H9 (cell line): ENCODE measurements around the gene FBXL16. TPM values are rescaled to one million over a fixed set of nuclear protein-coding genes. Genes with fewer than 3 reads are reported as not detected.

Experiments used
- DNase-seq: peaks from one replicate; pipeline ENCODE4 v3.0.0-alpha.2; 2017
- H2AFZ ChIP-seq: one replicate; pipeline ENCODE4 v1.6.1; 2013; ENCODE audit warnings: mild to moderate bottlenecking, low read length, control low read depth, moderate library complexity
- H2AK5ac ChIP-seq: 2 replicates; pipeline ENCODE4 v1.6.1; 2013; ENCODE audit warnings: low read length, control low read depth, mixed read lengths; ENCODE audit not compliant: insufficient read length
- H2BK120ac ChIP-seq: one replicate; pipeline ENCODE4 v1.6.1; 2013; ENCODE audit warnings: low read depth, mild to moderate bottlenecking, low read length, control low read depth, inconsistent platforms; ENCODE audit not compliant: poor library complexity, severe bottlenecking
- H2BK12ac ChIP-seq: 2 replicates; pipeline ENCODE4 v1.6.1; 2013; ENCODE audit warnings: low read length, control low read depth, mixed read lengths, low read depth; ENCODE audit not compliant: insufficient read length
- H2BK15ac ChIP-seq: 2 replicates; pipeline ENCODE4 v1.6.1; 2013; ENCODE audit warnings: low read depth, low read length, control low read depth
- H2BK20ac ChIP-seq: one replicate; pipeline ENCODE4 v1.6.1; 2013; ENCODE audit warnings: low read depth, mild to moderate bottlenecking, low read length, control low read depth, inconsistent platforms; ENCODE audit not compliant: poor library complexity, severe bottlenecking
- H2BK5ac ChIP-seq: 2 replicates; pipeline ENCODE4 v1.6.1; 2013; ENCODE audit warnings: low read length, control low read depth, mixed read lengths; ENCODE audit not compliant: insufficient read length
- H3K14ac ChIP-seq: 2 replicates; pipeline ENCODE4 v1.6.1; 2013; ENCODE audit warnings: low read length, control low read depth; ENCODE audit not compliant: insufficient read depth
- H3K18ac ChIP-seq: 2 replicates; pipeline ENCODE4 v1.6.1; 2013; ENCODE audit warnings: low read depth, mild to moderate bottlenecking, mixed read lengths, low read length, control low read depth; ENCODE audit not compliant: insufficient read length
- H3K23ac ChIP-seq: 2 replicates; pipeline ENCODE4 v1.6.1; 2013; ENCODE audit warnings: low read length, control low read depth, mixed read lengths, low read depth; ENCODE audit not compliant: insufficient read length
- H3K23me2 ChIP-seq: 2 replicates; pipeline ENCODE4 v1.6.1; 2013; ENCODE audit warnings: low read depth, mild to moderate bottlenecking, mixed read lengths, low read length, control low read depth; ENCODE audit not compliant: insufficient read length, poor library complexity, severe bottlenecking
- H3K27ac ChIP-seq: 2 replicates; pipeline ENCODE4 v1.5.1; 2013; ENCODE audit warnings: low read length, control low read depth, mixed read lengths, low read depth; ENCODE audit not compliant: insufficient read length
- H3K27me3 ChIP-seq: 2 replicates; pipeline ENCODE4 v1.6.1; 2013; ENCODE audit warnings: low read length, control low read depth, inconsistent platforms; ENCODE audit not compliant: insufficient read depth
- H3K4ac ChIP-seq: 2 replicates; pipeline ENCODE4 v1.6.1; 2013; ENCODE audit warnings: low read depth, mild to moderate bottlenecking, control low read depth, inconsistent platforms, low read length, moderate library complexity
- H3K4me1 ChIP-seq: 2 replicates; pipeline ENCODE4 v1.6.1; 2013; ENCODE audit warnings: low read length, control low read depth, inconsistent platforms; ENCODE audit not compliant: insufficient read depth
- H3K4me2 ChIP-seq: 2 replicates; pipeline ENCODE4 v1.6.1; 2013; ENCODE audit warnings: low read length, control low read depth, mixed read lengths; ENCODE audit not compliant: insufficient read length, insufficient read depth
- H3K56ac ChIP-seq: 2 replicates; pipeline ENCODE4 v1.6.1; 2013; ENCODE audit warnings: low read depth, mild to moderate bottlenecking, mixed read lengths, low read length, control low read depth; ENCODE audit not compliant: insufficient read length
- H3K79me1 ChIP-seq: 2 replicates; pipeline ENCODE4 v1.6.1; 2013; ENCODE audit warnings: low read depth, mild to moderate bottlenecking, moderate library complexity, low read length, control low read depth, inconsistent platforms; ENCODE audit not compliant: insufficient read depth, poor library complexity, severe bottlenecking
- H3K79me2 ChIP-seq: 2 replicates; pipeline ENCODE4 v1.6.1; 2013; ENCODE audit warnings: low read length, control low read depth, inconsistent platforms; ENCODE audit not compliant: insufficient read depth
- H3K9ac ChIP-seq: 2 replicates; pipeline ENCODE4 v1.6.1; 2013; ENCODE audit warnings: low read length, control low read depth, mixed read lengths; ENCODE audit not compliant: insufficient read length; ENCODE audit errors: extremely low read depth
- H3K9me3 ChIP-seq: one replicate; pipeline ENCODE4 v1.6.1; 2013; ENCODE audit warnings: low read depth, low read length, inconsistent platforms; ENCODE audit not compliant: control insufficient read depth
- H3T11ph ChIP-seq: one replicate; pipeline ENCODE4 v1.6.1; 2013; ENCODE audit warnings: mild to moderate bottlenecking, low read length, control low read depth, inconsistent platforms
- H4K20me1 ChIP-seq: one replicate; pipeline ENCODE4 v1.6.1; 2013; ENCODE audit not compliant: control insufficient read depth, insufficient read length, insufficient read depth
- H4K5ac ChIP-seq: 2 replicates; pipeline ENCODE4 v1.6.1; 2013; ENCODE audit warnings: low read depth, mild to moderate bottlenecking, mixed read lengths, low read length, control low read depth; ENCODE audit not compliant: insufficient read length
- H4K8ac ChIP-seq: replicated peaks from 2 replicates; pipeline ENCODE4 v1.6.1; 2013; ENCODE audit warnings: low read length, control low read depth, mixed read lengths, low read depth; ENCODE audit not compliant: insufficient read length
- H4K91ac ChIP-seq: 2 replicates; pipeline ENCODE4 v1.6.1; 2013; ENCODE audit warnings: low read depth, mild to moderate bottlenecking, moderate library complexity, mixed read lengths, low read length, control low read depth; ENCODE audit not compliant: insufficient read length
- H3K27ac Mint-ChIP-seq, 3 experiments: 2 replicates in 2 of 3; 3 replicates in 1 of 3; pipeline ENCODE4 v1.8.0; 2020 to 2021; ENCODE audit warnings: mixed read lengths in 3 of 3, mild to moderate bottlenecking in 1 of 3, moderate library complexity in 1 of 3
- H3K27me3 Mint-ChIP-seq: 2 replicates; pipeline ENCODE4 v1.8.0; 2021; ENCODE audit warnings: low read depth, mild to moderate bottlenecking, moderate library complexity, mixed read lengths
- H3K36me3 Mint-ChIP-seq, 3 experiments: 2 replicates in 2 of 3; 3 replicates in 1 of 3; pipeline ENCODE4 v1.8.0; 2020 to 2021; ENCODE audit warnings: low read depth in 3 of 3, mixed read lengths in 3 of 3; ENCODE audit not compliant: insufficient read depth in 1 of 3
- H3K4me1 Mint-ChIP-seq, 2 experiments: 2 replicates each; pipeline ENCODE4 v1.8.0; 2020; ENCODE audit warnings: mixed read lengths in 2 of 2
- H3K4me3 Mint-ChIP-seq, 2 experiments: 2 replicates in 1 of 2; 3 replicates in 1 of 2; pipeline ENCODE4 v1.8.0; 2020 to 2021; ENCODE audit warnings: mild to moderate bottlenecking in 2 of 2, mixed read lengths in 2 of 2, moderate library complexity in 1 of 2
- H3K9me3 Mint-ChIP-seq, 2 experiments: 2 replicates in 1 of 2; 3 replicates in 1 of 2; pipeline ENCODE4 v1.8.0; 2020; ENCODE audit warnings: mild to moderate bottlenecking in 2 of 2, mixed read lengths in 2 of 2, moderate library complexity in 1 of 2
- WGBS: extraction: QIAGEN DNeasy Blood & Tissue Kit; methylation state at CpG from one replicate; pipeline ENCODE4 v1.1.7; 2013; ENCODE audit warnings: missing lambda C conversion rate, low lambda C conversion rate, mixed read lengths; ENCODE audit not compliant: insufficient read length; ENCODE audit errors: extremely low coverage; 5-methylcytosine and 5-hydroxymethylcytosine counted together
- total RNA-seq: library from RNA; stranded (reverse); gene quantifications from 2 replicates; pipeline ENCODE4 v1.2.1, GENCODE V29; 2021
- TF ChIP-seq, protein P1 (sequence below): fragments of 200-600 bp; sonication (generic); conservative IDR thresholded peaks from 3 replicates; pipeline ENCODE4 v1.8.0; 2021; ENCODE audit warnings: antibody characterized with exemption, mild to moderate bottlenecking

FBXL16 gene
- total RNA-seq, 1 experiment from 2014 or later: 9.6 TPM

DNA sequence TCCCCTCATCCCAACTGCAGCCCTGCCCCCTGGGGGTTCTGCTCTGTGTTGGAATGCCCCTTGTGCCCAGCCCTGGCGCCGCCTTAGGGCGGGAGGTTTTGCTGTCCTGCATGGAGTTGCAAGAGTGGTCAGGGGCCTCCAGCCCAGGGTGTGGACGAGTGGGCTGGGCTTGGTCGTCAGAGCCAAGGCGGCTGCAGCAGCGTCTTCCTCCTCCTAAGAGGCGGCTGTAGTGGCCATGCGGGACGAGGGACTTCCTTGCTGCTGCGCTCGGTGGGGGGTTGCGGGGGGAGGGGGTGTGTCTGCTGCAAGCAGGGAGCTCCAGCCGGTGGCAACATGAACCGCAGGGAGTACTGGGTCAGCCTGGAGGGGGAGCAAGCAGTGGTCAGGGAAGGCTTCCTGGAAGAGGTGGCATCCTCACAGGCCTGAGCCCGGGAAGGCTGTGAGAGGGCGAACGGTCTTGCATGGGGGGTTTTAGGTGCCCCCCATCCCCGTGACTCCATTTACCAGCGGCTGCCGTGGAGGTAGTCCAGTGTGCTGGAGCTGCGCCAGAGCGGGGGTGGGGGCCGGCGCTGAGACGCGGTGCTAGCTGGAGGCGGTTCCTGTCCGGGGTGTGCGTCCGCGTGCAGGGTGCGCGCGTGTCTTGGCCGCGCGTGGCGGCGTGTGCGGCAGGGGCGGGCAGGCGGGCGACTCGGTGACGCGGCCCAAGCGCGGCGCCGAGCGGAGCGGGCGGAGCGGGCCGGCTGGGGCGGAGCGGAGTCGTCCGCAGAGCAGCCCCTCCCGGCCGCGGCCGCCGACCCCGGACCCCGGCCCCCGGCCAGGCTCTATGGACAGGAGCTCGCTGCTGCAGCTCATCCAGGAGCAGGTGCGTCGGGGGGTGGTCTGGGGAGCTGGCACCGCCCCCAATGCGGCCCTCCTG lies 30.4 kb downstream of the FBXL16 start, which contains the start of gene RHBDL1:
RHBDL1 (plus strand) TSS at position 704 of the 916 bp plus-strand sequence; CDS start at position 824, 120 bp downstream.
- Histone ChIP-seq H3K14ac (0 out of 2 replicates have a peak within 1 kb of the TSS, but pooled peaks have one; percentile 6), H3K9ac (no peak within 1 kb of the TSS), H2BK15ac (no peak within 1 kb of the TSS), H3T11ph (no peak within 1 kb of the TSS), H3K4me2 (peak within 1 kb of the TSS; percentile 53), H3K56ac (no peak within 1 kb of the TSS), H3K23me2 (peaks cover 9% of the 10 kb centered on the region), H3K4me1 (no peaks in the 10 kb centered on the region), H2BK5ac (no peak within 1 kb of the TSS), H2BK20ac (no peak within 1 kb of the TSS), H4K8ac (no peak within 1 kb of the TSS), H3K79me1 (no peaks in the 10 kb centered on the region), H2BK12ac (no peak within 1 kb of the TSS), H2BK120ac (no peak within 1 kb of the TSS), H3K4ac (no peak within 1 kb of the TSS), H2AFZ (no peak within 1 kb of the TSS), H4K5ac (no peak within 1 kb of the TSS), H4K20me1 (no peaks in the 10 kb centered on the region), H3K27ac (no peak within 1 kb of the TSS), H3K9me3 (no peaks in the 10 kb centered on the region), H2AK5ac (no peak within 1 kb of the TSS), H3K27me3 (no peaks in the 10 kb centered on the region), H3K23ac (no peak within 1 kb of the TSS), H3K18ac (no peak within 1 kb of the TSS), H3K79me2 (no peaks in the 10 kb centered on the region), H4K91ac (no peak within 1 kb of the TSS)
- TF ChIP-seq, protein P1, sequence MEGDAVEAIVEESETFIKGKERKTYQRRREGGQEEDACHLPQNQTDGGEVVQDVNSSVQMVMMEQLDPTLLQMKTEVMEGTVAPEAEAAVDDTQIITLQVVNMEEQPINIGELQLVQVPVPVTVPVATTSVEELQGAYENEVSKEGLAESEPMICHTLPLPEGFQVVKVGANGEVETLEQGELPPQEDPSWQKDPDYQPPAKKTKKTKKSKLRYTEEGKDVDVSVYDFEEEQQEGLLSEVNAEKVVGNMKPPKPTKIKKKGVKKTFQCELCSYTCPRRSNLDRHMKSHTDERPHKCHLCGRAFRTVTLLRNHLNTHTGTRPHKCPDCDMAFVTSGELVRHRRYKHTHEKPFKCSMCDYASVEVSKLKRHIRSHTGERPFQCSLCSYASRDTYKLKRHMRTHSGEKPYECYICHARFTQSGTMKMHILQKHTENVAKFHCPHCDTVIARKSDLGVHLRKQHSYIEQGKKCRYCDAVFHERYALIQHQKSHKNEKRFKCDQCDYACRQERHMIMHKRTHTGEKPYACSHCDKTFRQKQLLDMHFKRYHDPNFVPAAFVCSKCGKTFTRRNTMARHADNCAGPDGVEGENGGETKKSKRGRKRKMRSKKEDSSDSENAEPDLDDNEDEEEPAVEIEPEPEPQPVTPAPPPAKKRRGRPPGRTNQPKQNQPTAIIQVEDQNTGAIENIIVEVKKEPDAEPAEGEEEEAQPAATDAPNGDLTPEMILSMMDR: no peak
- peak within 1 kb of the TSS; percentile 69 to 79 for H3K4me3 Mint-ChIP-seq
- peaks cover 8 to 18% (median 17%) of the 10 kb centered on the region in 3 experiments; a peak in 6 of 7 replicates for H3K36me3 Mint-ChIP-seq
- DNase-seq: peak; percentile 83
- peaks cover 14 to 22% of the 10 kb centered on the region in 2 experiments for H3K4me1 Mint-ChIP-seq
- WGBS: no CpG with 5 or more reads among the region's 73 CpGs
- H3K27ac Mint-ChIP-seq: peak within 1 kb of the TSS in 2 of 3 experiments; percentile 11 to 57; a peak in 2 of 7 replicates
- no peaks in the 10 kb centered on the region for H3K9me3 Mint-ChIP-seq
- peaks cover 3% of the 10 kb centered on the region; the same call in 1 of the 2 replicates for H3K27me3 Mint-ChIP-seq
